WTC11 (cell line): ENCODE data around the gene SPINT4. TPM values are rescaled to one million over a fixed set of nuclear protein-coding genes. Genes with fewer than 3 reads are reported as not detected.
"Not testable (repeated sequence)": the region's sequence is repeated elsewhere in the genome, so short reads cannot be mapped to it uniquely, and the experiment has no call there.

ENCODE experiments used
- ATAC-seq: fragments of 200-7000 bp; cut with Tn5 transposase; 2 replicates; pipeline ENCODE4 v1.10.0; 2021; ENCODE audit warnings: mild to moderate bottlenecking, moderate library complexity
- CTCF ChIA-PET: fragments of 300-600 bp; sonication (Branson Sonifier 250); formaldehyde crosslinking; loops from one replicate; lab custom pipeline; 2021; ENCODE audit warnings: antibody characterized with exemption; lab: Charles Lee
- POLR2A ChIA-PET: fragments of 350-600 bp; sonication (Branson Sonifier 250); formaldehyde crosslinking; loops from one replicate; lab custom pipeline; 2021; ENCODE audit warnings: antibody characterized with exemption; lab: Charles Lee
- DNase-seq: peaks from one replicate; pipeline ENCODE4 v3.0.0; 2021; ENCODE audit warnings: low spot score
- H3K27ac Mint-ChIP-seq: 2 replicates; pipeline ENCODE4 v1.8.0; 2021; ENCODE audit warnings: mixed read lengths
- H3K27me3 Mint-ChIP-seq: 2 replicates; pipeline ENCODE4 v1.8.0; 2021; ENCODE audit warnings: low read depth, mild to moderate bottlenecking, moderate library complexity, mixed read lengths
- H3K36me3 Mint-ChIP-seq: 2 replicates; pipeline ENCODE4 v1.8.0; 2021; ENCODE audit warnings: mixed read lengths
- H3K4me1 Mint-ChIP-seq: 2 replicates; pipeline ENCODE4 v1.8.0; 2022; ENCODE audit warnings: mixed read lengths
- H3K4me3 Mint-ChIP-seq: 2 replicates; pipeline ENCODE4 v1.8.0; 2021; ENCODE audit warnings: mild to moderate bottlenecking, moderate library complexity, mixed read lengths
- H3K9me3 Mint-ChIP-seq: 2 replicates; pipeline ENCODE4 v1.8.0; 2021; ENCODE audit warnings: mixed read lengths
- CBFB ChIP-seq: sonication (generic); formaldehyde crosslinking; IDR thresholded peaks from 2 replicates; pipeline ENCODE4 v1.8.1; 2022; ENCODE audit warnings: mild to moderate bottlenecking, low read depth, missing genetic modification reagents
- CREM ChIP-seq: sonication (generic); formaldehyde crosslinking; IDR thresholded peaks from 2 replicates; pipeline ENCODE4 v1.8.1; 2022; ENCODE audit warnings: mild to moderate bottlenecking, missing genetic modification reagents, moderate library complexity
- FOXJ3 ChIP-seq: sonication (generic); formaldehyde crosslinking; IDR thresholded peaks from 2 replicates; pipeline ENCODE4 v1.9.0; 2021; ENCODE audit warnings: missing genetic modification reagents, mild to moderate bottlenecking, borderline replicate concordance
- IRF2 ChIP-seq: sonication (generic); formaldehyde crosslinking; IDR thresholded peaks from 2 replicates; pipeline ENCODE4 v1.8.0; 2022; ENCODE audit warnings: low read depth, missing genetic modification reagents, borderline replicate concordance
- OVOL2 ChIP-seq: fragments of 250-450 bp; sonication (Bioruptor Pico); IDR thresholded peaks from 2 replicates; pipeline ENCODE4 v1.9.0; 2021; ENCODE audit warnings: mild to moderate bottlenecking, borderline replicate concordance
- PRRX2 ChIP-seq: fragments of 250-450 bp; sonication (Bioruptor Pico); IDR thresholded peaks from 2 replicates; pipeline ENCODE4 v1.8.0; 2021; ENCODE audit warnings: mild to moderate bottlenecking
- ZBTB21 ChIP-seq: sonication (generic); formaldehyde crosslinking; IDR thresholded peaks from 2 replicates; pipeline ENCODE4 v1.8.1; 2023; ENCODE audit warnings: mild to moderate bottlenecking, missing genetic modification reagents, borderline replicate concordance
- ZNF423 ChIP-seq: fragments of 250-450 bp; sonication (Bioruptor Pico); IDR thresholded peaks from 2 replicates; pipeline ENCODE4 v2.1.2; 2022; ENCODE audit warnings: mild to moderate bottlenecking, moderate library complexity
- total RNA-seq: library from RNA; stranded (reverse); gene quantifications from 3 replicates; pipeline ENCODE4 v1.2.3, GENCODE V29; 2021
- TF ChIP-seq, protein P1 (sequence below): sonication (generic); formaldehyde crosslinking; conservative IDR thresholded peaks from 2 replicates; pipeline ENCODE4 v1.8.1; 2022; ENCODE audit warnings: mild to moderate bottlenecking, missing genetic modification reagents
- TF ChIP-seq, protein P2 (sequence below): sonication (generic); formaldehyde crosslinking; IDR thresholded peaks from 2 replicates; pipeline ENCODE4 v1.8.1; 2022; ENCODE audit warnings: low read depth, mild to moderate bottlenecking, moderate library complexity, missing genetic modification reagents, borderline replicate concordance
- TF ChIP-seq, protein P3 (sequence below): sonication (generic); formaldehyde crosslinking; IDR thresholded peaks from 2 replicates; pipeline ENCODE4 v1.8.1; 2022; ENCODE audit warnings: mild to moderate bottlenecking, moderate library complexity, missing genetic modification reagents
- TF ChIP-seq, protein P4 (sequence below): sonication (generic); formaldehyde crosslinking; IDR thresholded peaks from 2 replicates; pipeline ENCODE4 v1.8.0; 2023; ENCODE audit warnings: mild to moderate bottlenecking, missing genetic modification reagents
- TF ChIP-seq, protein P5 (sequence below): sonication (generic); formaldehyde crosslinking; IDR thresholded peaks from 2 replicates; pipeline ENCODE4 v1.8.1; 2023; ENCODE audit warnings: mild to moderate bottlenecking, missing genetic modification reagents
- TF ChIP-seq, protein P6 (sequence below): fragments of 250-450 bp; sonication (Bioruptor Pico); IDR thresholded peaks from 2 replicates; pipeline ENCODE4 v1.9.0; 2021; ENCODE audit warnings: mild to moderate bottlenecking, borderline replicate concordance
- TF ChIP-seq, protein P7 (sequence below): sonication (generic); formaldehyde crosslinking; IDR thresholded peaks from 2 replicates; pipeline ENCODE4 v1.8.0; 2022; ENCODE audit warnings: mild to moderate bottlenecking, missing genetic modification reagents
- TF ChIP-seq, protein P8 (sequence below): fragments of 200-600 bp; IDR thresholded peaks from 2 replicates; pipeline ENCODE4 v1.8.0; 2022; ENCODE audit warnings: antibody characterized with exemption

The SPINT4 gene
- total RNA-seq, 1 experiment from 2014 or later = not detected

DNA sequence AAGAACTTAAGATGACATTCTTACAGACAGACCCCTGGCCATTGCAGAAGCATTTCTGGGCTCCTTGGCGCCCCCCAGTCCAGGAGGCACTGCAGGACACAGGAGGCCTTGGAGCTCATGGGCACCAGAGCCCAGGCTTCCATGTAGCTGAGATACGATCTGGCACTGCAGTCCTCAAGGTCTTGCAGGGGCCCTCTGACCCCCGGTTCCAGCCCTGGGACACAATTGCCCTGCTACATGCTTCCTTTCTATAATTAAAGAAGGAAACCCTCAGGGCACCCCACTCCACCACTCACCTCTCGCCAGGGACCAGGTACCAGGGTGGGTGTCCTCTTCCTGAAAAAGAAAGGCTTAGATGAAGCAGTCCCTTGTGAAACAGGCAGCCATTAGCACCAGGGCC is 35.9 kb downstream of the SPINT4 start:
- Mint-ChIP-seq H3K4me1 (no peaks in the 10 kb centered on the region), H3K27me3 (peaks cover 18% of the 10 kb centered on the region), H3K27ac (no peak overlapping the region)
- TF ChIP-seq ZBTB21 = no peak
- TF ChIP-seq, protein P1, sequence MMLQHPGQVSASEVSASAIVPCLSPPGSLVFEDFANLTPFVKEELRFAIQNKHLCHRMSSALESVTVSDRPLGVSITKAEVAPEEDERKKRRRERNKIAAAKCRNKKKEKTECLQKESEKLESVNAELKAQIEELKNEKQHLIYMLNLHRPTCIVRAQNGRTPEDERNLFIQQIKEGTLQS (CRISPR knock-in tag) = no peak
- no peak for TF ChIP-seq FOXJ3
- no peak for TF ChIP-seq IRF2 (CRISPR knock-in tag)
- TF ChIP-seq PRRX2 (CRISPR knock-in tag) = no peak
- no peak for TF ChIP-seq CBFB (CRISPR knock-in tag)
- TF ChIP-seq, protein P2, sequence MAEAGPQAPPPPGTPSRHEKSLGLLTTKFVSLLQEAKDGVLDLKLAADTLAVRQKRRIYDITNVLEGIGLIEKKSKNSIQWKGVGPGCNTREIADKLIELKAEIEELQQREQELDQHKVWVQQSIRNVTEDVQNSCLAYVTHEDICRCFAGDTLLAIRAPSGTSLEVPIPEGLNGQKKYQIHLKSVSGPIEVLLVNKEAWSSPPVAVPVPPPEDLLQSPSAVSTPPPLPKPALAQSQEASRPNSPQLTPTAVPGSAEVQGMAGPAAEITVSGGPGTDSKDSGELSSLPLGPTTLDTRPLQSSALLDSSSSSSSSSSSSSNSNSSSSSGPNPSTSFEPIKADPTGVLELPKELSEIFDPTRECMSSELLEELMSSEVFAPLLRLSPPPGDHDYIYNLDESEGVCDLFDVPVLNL (CRISPR knock-in tag) = no peak
- no peak for TF ChIP-seq ZNF423
- TF ChIP-seq, protein P3, sequence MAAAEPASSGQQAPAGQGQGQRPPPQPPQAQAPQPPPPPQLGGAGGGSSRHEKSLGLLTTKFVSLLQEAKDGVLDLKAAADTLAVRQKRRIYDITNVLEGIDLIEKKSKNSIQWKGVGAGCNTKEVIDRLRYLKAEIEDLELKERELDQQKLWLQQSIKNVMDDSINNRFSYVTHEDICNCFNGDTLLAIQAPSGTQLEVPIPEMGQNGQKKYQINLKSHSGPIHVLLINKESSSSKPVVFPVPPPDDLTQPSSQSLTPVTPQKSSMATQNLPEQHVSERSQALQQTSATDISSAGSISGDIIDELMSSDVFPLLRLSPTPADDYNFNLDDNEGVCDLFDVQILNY = no peak
- TF ChIP-seq, protein P4, sequence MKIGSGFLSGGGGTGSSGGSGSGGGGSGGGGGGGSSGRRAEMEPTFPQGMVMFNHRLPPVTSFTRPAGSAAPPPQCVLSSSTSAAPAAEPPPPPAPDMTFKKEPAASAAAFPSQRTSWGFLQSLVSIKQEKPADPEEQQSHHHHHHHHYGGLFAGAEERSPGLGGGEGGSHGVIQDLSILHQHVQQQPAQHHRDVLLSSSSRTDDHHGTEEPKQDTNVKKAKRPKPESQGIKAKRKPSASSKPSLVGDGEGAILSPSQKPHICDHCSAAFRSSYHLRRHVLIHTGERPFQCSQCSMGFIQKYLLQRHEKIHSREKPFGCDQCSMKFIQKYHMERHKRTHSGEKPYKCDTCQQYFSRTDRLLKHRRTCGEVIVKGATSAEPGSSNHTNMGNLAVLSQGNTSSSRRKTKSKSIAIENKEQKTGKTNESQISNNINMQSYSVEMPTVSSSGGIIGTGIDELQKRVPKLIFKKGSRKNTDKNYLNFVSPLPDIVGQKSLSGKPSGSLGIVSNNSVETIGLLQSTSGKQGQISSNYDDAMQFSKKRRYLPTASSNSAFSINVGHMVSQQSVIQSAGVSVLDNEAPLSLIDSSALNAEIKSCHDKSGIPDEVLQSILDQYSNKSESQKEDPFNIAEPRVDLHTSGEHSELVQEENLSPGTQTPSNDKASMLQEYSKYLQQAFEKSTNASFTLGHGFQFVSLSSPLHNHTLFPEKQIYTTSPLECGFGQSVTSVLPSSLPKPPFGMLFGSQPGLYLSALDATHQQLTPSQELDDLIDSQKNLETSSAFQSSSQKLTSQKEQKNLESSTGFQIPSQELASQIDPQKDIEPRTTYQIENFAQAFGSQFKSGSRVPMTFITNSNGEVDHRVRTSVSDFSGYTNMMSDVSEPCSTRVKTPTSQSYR (CRISPR knock-in tag) = no peak
- TF ChIP-seq, protein P5, sequence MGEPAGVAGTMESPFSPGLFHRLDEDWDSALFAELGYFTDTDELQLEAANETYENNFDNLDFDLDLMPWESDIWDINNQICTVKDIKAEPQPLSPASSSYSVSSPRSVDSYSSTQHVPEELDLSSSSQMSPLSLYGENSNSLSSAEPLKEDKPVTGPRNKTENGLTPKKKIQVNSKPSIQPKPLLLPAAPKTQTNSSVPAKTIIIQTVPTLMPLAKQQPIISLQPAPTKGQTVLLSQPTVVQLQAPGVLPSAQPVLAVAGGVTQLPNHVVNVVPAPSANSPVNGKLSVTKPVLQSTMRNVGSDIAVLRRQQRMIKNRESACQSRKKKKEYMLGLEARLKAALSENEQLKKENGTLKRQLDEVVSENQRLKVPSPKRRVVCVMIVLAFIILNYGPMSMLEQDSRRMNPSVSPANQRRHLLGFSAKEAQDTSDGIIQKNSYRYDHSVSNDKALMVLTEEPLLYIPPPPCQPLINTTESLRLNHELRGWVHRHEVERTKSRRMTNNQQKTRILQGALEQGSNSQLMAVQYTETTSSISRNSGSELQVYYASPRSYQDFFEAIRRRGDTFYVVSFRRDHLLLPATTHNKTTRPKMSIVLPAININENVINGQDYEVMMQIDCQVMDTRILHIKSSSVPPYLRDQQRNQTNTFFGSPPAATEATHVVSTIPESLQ (CRISPR knock-in tag) = no peak
- no peak for TF ChIP-seq CREM (CRISPR knock-in tag)
- TF ChIP-seq, protein P6, sequence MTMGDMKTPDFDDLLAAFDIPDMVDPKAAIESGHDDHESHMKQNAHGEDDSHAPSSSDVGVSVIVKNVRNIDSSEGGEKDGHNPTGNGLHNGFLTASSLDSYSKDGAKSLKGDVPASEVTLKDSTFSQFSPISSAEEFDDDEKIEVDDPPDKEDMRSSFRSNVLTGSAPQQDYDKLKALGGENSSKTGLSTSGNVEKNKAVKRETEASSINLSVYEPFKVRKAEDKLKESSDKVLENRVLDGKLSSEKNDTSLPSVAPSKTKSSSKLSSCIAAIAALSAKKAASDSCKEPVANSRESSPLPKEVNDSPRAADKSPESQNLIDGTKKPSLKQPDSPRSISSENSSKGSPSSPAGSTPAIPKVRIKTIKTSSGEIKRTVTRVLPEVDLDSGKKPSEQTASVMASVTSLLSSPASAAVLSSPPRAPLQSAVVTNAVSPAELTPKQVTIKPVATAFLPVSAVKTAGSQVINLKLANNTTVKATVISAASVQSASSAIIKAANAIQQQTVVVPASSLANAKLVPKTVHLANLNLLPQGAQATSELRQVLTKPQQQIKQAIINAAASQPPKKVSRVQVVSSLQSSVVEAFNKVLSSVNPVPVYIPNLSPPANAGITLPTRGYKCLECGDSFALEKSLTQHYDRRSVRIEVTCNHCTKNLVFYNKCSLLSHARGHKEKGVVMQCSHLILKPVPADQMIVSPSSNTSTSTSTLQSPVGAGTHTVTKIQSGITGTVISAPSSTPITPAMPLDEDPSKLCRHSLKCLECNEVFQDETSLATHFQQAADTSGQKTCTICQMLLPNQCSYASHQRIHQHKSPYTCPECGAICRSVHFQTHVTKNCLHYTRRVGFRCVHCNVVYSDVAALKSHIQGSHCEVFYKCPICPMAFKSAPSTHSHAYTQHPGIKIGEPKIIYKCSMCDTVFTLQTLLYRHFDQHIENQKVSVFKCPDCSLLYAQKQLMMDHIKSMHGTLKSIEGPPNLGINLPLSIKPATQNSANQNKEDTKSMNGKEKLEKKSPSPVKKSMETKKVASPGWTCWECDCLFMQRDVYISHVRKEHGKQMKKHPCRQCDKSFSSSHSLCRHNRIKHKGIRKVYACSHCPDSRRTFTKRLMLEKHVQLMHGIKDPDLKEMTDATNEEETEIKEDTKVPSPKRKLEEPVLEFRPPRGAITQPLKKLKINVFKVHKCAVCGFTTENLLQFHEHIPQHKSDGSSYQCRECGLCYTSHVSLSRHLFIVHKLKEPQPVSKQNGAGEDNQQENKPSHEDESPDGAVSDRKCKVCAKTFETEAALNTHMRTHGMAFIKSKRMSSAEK = no peak
- TF ChIP-seq, protein P7, sequence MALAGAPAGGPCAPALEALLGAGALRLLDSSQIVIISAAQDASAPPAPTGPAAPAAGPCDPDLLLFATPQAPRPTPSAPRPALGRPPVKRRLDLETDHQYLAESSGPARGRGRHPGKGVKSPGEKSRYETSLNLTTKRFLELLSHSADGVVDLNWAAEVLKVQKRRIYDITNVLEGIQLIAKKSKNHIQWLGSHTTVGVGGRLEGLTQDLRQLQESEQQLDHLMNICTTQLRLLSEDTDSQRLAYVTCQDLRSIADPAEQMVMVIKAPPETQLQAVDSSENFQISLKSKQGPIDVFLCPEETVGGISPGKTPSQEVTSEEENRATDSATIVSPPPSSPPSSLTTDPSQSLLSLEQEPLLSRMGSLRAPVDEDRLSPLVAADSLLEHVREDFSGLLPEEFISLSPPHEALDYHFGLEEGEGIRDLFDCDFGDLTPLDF (CRISPR knock-in tag) = no peak
- TF ChIP-seq, protein P8, sequence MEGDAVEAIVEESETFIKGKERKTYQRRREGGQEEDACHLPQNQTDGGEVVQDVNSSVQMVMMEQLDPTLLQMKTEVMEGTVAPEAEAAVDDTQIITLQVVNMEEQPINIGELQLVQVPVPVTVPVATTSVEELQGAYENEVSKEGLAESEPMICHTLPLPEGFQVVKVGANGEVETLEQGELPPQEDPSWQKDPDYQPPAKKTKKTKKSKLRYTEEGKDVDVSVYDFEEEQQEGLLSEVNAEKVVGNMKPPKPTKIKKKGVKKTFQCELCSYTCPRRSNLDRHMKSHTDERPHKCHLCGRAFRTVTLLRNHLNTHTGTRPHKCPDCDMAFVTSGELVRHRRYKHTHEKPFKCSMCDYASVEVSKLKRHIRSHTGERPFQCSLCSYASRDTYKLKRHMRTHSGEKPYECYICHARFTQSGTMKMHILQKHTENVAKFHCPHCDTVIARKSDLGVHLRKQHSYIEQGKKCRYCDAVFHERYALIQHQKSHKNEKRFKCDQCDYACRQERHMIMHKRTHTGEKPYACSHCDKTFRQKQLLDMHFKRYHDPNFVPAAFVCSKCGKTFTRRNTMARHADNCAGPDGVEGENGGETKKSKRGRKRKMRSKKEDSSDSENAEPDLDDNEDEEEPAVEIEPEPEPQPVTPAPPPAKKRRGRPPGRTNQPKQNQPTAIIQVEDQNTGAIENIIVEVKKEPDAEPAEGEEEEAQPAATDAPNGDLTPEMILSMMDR = no peak
- TF ChIP-seq OVOL2 = no peak
- TF ChIP-seq, all 79 proteins: peak for 0
- ChIA-PET POLR2A (no interaction called here), CTCF (no interaction called here)
- H3K36me3 Mint-ChIP-seq = peaks cover 36% of the 10 kb centered on the region
- H3K9me3 Mint-ChIP-seq = peaks cover 60% of the 10 kb centered on the region
- DNase-seq = no peak
- no peak overlapping the region for H3K4me3 Mint-ChIP-seq
- no peak for ATAC-seq

DNA sequence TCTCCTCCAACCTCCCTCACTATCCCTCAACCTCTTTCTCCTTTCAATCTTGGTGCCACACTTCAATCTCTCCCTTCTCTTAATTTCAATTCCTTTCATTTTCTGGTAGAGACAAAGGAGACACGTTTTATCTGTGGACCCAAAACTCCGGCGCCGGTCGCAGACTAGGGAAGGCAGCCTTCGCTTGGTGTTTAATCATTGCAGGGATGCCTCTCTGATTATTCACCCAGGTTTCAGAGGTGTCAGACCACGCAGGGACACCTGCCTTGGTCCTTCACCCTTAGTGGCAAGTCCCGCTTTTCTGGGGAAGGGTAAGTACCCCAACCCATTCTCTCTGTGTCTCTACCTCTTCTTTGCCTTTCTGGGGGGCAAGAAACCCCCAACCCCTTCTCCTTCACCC is 37.8 kb downstream of the SPINT4 start:
- H3K27ac Mint-ChIP-seq, DNase-seq, H3K4me1 Mint-ChIP-seq, H3K4me3 Mint-ChIP-seq, POLR2A ChIA-PET, CTCF ChIA-PET, ATAC-seq: not testable (repeated sequence)
- peaks cover 18% of the 10 kb centered on the region for H3K27me3 Mint-ChIP-seq
- H3K36me3 Mint-ChIP-seq = peaks cover 25% of the 10 kb centered on the region
- H3K9me3 Mint-ChIP-seq = peaks cover 50% of the 10 kb centered on the region

DNA sequence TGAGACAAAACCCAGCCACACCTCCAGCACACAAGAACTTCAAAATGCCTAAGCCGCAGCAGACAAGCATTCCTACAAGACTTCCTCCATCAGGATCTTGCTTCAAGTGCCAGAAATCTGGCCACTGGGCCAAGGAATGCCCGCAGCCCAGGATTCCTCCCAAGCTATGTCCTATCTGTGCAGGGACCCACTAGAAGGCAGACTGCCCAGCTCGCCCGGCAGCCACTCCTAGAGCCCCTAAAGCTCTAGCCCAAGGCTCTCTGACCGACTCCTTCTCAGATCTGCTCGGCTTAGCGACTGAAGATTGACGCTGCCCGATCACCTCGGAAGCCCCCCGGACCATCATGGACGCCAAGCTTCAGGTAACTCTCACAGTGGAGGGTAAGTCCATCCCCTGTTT is 39.8 kb downstream of the SPINT4 start:
- H3K27ac Mint-ChIP-seq, H3K4me3 Mint-ChIP-seq, DNase-seq, ATAC-seq, H3K36me3 Mint-ChIP-seq, POLR2A ChIA-PET: not testable (repeated sequence)
- Mint-ChIP-seq H3K4me1 (peaks cover 21% of the 10 kb centered on the region; the same call in 1 of the 2 replicates), H3K27me3 (peaks cover 18% of the 10 kb centered on the region), H3K9me3 (peaks cover 32% of the 10 kb centered on the region)
- CTCF ChIA-PET = interaction anchor here (1.4 kb wide), 1 partner anchor 9 kb away, joined by 4 read pairs; no protein-coding TSS in a partner anchor
